HL-60 (cell line): ENCODE results near the gene CARD6.
"Not testable (repeated sequence)": the region's sequence is repeated elsewhere in the genome, so short reads cannot be mapped to it uniquely, and the experiment has no call there.

Experiments
- DNase-seq, 2 experiments: peaks; one replicate each; pipeline ENCODE4 v3.0.0-alpha.2; 2010 to 2020; ENCODE audit warnings: low read depth in 1 of 2, low spot score in 1 of 2
- H3K27ac ChIP-seq: fragments of 250-450 bp; sonication (Bioruptor Pico); replicated peaks from 2 replicates; pipeline ENCODE4 v1.5.1; 2020; ENCODE audit warnings: mild to moderate bottlenecking, moderate library complexity
- H3K27me3 ChIP-seq: fragments of 250-450 bp; sonication (Bioruptor Pico); 2 replicates; pipeline ENCODE4 v1.5.1; 2021; ENCODE audit warnings: mild to moderate bottlenecking, moderate library complexity; ENCODE audit not compliant: insufficient read depth, poor library complexity, severe bottlenecking
- H3K4me3 ChIP-seq: replicated peaks from 2 replicates; pipeline ENCODE4 v1.5.1; 2011; ENCODE audit warnings: mild to moderate bottlenecking, control low read depth, low read length; ENCODE audit not compliant: insufficient read depth
- GABPA ChIP-seq: IDR thresholded peaks from 2 replicates; pipeline ENCODE4 v1.6.1; 2012; ENCODE audit warnings: low read depth
- POLR2AphosphoS5 ChIP-seq: IDR thresholded peaks from 2 replicates; pipeline ENCODE4 v1.6.1; 2012; ENCODE audit warnings: low read depth
- SPI1 ChIP-seq: IDR thresholded peaks from 2 replicates; pipeline ENCODE4 v1.6.1; 2012; ENCODE audit warnings: low read depth, mild to moderate bottlenecking, borderline replicate concordance
- TF ChIP-seq, protein P1 (sequence below): IDR thresholded peaks from one replicate; pipeline ENCODE4 v1.5.1; 2011; ENCODE audit warnings: low read length, control low read depth, inconsistent platforms; ENCODE audit not compliant: insufficient read depth
- TF ChIP-seq, protein P2 (sequence below): IDR thresholded peaks from 2 replicates; pipeline ENCODE4 v1.6.1; 2012; ENCODE audit warnings: low read depth; ENCODE audit not compliant: insufficient replicate concordance

The CARD6 gene

DNA sequence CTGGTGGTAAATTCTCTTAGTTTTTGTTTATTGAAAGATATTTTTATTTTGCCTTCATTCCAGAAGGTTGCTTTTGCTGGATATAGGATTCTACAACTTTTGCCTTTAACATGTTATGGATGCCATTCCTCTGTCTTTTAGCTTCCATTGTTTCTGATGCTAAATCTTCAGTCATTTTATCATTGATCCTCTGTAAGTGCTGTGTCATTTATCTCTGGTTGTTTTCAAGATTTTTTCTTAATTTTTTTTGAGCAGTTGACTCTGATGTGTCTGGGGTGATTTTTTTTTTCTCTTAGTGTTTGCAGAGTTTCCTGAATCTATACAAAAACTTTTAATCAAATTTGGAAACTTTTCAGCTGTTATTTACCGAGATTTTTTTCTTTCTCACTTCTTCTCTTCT, 6.4 kb downstream of the CARD6 start:
- TF ChIP-seq, protein P1, sequence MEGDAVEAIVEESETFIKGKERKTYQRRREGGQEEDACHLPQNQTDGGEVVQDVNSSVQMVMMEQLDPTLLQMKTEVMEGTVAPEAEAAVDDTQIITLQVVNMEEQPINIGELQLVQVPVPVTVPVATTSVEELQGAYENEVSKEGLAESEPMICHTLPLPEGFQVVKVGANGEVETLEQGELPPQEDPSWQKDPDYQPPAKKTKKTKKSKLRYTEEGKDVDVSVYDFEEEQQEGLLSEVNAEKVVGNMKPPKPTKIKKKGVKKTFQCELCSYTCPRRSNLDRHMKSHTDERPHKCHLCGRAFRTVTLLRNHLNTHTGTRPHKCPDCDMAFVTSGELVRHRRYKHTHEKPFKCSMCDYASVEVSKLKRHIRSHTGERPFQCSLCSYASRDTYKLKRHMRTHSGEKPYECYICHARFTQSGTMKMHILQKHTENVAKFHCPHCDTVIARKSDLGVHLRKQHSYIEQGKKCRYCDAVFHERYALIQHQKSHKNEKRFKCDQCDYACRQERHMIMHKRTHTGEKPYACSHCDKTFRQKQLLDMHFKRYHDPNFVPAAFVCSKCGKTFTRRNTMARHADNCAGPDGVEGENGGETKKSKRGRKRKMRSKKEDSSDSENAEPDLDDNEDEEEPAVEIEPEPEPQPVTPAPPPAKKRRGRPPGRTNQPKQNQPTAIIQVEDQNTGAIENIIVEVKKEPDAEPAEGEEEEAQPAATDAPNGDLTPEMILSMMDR: no peak
- TF ChIP-seq, protein P2, sequence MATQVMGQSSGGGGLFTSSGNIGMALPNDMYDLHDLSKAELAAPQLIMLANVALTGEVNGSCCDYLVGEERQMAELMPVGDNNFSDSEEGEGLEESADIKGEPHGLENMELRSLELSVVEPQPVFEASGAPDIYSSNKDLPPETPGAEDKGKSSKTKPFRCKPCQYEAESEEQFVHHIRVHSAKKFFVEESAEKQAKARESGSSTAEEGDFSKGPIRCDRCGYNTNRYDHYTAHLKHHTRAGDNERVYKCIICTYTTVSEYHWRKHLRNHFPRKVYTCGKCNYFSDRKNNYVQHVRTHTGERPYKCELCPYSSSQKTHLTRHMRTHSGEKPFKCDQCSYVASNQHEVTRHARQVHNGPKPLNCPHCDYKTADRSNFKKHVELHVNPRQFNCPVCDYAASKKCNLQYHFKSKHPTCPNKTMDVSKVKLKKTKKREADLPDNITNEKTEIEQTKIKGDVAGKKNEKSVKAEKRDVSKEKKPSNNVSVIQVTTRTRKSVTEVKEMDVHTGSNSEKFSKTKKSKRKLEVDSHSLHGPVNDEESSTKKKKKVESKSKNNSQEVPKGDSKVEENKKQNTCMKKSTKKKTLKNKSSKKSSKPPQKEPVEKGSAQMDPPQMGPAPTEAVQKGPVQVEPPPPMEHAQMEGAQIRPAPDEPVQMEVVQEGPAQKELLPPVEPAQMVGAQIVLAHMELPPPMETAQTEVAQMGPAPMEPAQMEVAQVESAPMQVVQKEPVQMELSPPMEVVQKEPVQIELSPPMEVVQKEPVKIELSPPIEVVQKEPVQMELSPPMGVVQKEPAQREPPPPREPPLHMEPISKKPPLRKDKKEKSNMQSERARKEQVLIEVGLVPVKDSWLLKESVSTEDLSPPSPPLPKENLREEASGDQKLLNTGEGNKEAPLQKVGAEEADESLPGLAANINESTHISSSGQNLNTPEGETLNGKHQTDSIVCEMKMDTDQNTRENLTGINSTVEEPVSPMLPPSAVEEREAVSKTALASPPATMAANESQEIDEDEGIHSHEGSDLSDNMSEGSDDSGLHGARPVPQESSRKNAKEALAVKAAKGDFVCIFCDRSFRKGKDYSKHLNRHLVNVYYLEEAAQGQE: no peak
- TF ChIP-seq POLR2AphosphoS5 (no peak), GABPA (no peak), SPI1 (no peak)
- Histone ChIP-seq H3K27me3 (no peaks in the 10 kb centered on the region), H3K27ac (no peak overlapping the region), H3K4me3 (no peak overlapping the region)
- no peak for DNase-seq

DNA sequence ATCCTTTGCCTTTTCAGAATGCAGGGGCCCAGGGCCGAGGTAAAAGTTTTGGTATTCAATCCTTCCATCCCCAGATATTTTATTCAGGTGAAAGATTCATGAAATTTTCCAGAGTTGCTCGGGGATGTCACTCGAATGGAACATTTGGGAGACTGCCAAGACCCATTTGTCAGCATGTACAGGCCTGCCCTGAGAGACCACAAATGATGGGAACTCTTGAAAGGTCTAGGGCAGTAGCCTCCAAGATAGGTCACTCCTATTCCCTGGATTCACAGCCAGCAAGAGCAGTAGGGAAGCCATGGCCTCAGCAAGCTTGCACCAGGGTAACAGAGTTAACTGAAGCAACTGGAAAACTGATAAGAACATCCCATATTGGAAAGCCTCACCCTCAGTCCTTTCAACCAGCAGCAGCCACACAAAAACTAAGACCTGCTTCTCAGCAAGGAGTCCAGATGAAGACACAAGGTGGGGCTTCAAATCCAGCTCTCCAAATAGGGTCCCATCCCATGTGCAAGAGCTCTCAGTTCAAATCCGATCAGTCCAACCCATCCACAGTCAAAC, 12.5 kb downstream of the CARD6 start:
- TF ChIP-seq, protein P1: no peak
- TF ChIP-seq SPI1: no peak
- no peak for TF ChIP-seq POLR2AphosphoS5
- TF ChIP-seq, protein P2: no peak
- no peak for TF ChIP-seq GABPA
- DNase-seq: no peak
- no peaks in the 10 kb centered on the region for H3K27me3 ChIP-seq
- no peak overlapping the region for H3K27ac ChIP-seq
- H3K4me3 ChIP-seq: no peak overlapping the region

DNA sequence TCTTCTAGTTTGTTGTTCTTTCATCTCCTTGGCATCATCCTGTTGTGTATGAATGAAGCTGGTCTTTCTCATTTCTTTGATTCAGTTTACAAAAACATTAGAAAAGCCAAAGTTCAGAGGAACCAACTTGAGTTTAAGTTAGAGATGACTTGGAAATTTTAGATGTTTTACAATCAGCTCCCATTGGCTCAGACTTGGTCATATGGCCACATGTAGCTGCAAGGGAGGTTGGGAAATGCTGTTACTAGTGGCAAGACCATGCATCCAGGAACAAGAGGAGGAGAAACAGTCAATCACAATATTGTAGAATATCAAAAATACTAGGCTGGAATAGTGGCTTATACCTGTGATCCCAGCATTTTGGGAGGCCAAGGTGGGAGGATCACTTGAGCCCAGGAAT, 19.5 kb downstream of the CARD6 start:
- no peak for DNase-seq
- Histone ChIP-seq H3K4me3 (no peak overlapping the region), H3K27me3 (no peaks in the 10 kb centered on the region), H3K27ac (no peak overlapping the region)
- TF ChIP-seq GABPA (no peak), SPI1 (no peak), POLR2AphosphoS5 (no peak)
- TF ChIP-seq, protein P1: no peak
- TF ChIP-seq, protein P2: no peak

DNA sequence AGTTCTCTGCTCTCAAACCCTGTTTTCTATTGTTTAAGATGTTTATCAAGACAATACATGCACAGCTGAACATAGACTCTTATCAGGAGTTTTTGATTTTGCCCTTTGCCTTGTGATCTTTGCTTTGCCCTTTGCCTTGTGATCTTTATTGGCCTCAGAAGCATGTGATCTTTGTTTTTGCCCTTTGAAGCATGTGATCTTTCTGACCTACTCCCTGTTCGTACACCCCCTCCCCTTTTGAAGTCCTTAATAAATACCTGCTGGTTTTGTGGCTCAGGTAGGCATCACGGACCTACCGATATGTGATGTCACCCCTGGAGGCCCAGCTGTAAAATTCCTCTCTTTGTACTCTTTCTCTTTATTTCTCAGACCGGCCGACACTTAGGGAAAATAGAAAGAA, 23.8 kb downstream of the CARD6 start:
- not testable (repeated sequence) for DNase-seq, H3K27ac ChIP-seq, H3K4me3 ChIP-seq

More for the DNA sequence above, 23.8 kb downstream of the CARD6 start:
- not testable (repeated sequence) for H3K27me3 ChIP-seq
